Measurements from ENCODE around the gene ASB11.

Gene ASB11

GRCh38 chrX:15298780-15299179 is 16.7 kb downstream of the ASB11 start:
- TF ChIP-seq CTCF (conservative IDR thresholded peaks at IDR 0.05; ENCODE audit: low read depth, low read length), result no peak
- no peaks in the 10 kb centered on the region for H3K36me3 ChIP-seq (ENCODE audit: insufficient read depth)
- H3K27ac ChIP-seq, result no peak overlapping the region
- H3K27me3 ChIP-seq (ENCODE audit: insufficient read depth, low read depth), result no peaks in the 10 kb centered on the region
- no peaks in the 10 kb centered on the region for H3K79me2 ChIP-seq (ENCODE audit: insufficient read depth, low read depth)
- no peak overlapping the region for H3K9ac ChIP-seq
- no peak overlapping the region for H3K4me3 ChIP-seq (IDR thresholded peaks at IDR 0.05; ENCODE audit: insufficient read depth, low read depth, low read length)
- H2AFZ ChIP-seq (ENCODE audit: low read depth), result no peak overlapping the region
- H3K4me2 ChIP-seq, result no peak overlapping the region
- H3K4me1 ChIP-seq (ENCODE audit: low read depth, poor library complexity, severe bottlenecking), result peaks cover 8% of the 10 kb centered on the region
- H4K20me1 ChIP-seq (ENCODE audit: insufficient read depth), result no peaks in the 10 kb centered on the region

DNA sequence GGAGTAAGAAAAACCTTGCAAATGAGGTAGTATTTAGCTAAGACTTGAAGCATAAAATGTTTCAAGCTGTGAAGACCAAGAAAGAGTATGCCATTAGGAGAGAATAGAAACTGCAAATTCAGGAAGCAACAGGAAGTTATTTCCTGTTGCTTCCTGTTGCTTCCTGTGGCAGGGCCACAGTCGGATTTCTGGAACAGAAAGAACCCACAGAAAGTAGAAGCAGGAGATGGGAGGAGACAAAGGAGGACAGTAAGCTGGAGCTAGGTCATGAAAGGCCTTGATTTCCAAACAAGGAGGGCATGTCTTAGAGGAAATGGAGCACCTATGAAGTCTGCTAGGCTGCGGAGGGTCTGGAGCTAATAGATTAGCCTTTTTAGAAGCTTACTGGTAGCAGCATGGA is 17.2 kb downstream of the ASB11 start:
- Histone ChIP-seq H3K36me3 (ENCODE audit: insufficient read depth) (no peaks in the 10 kb centered on the region), H3K4me2 (no peak overlapping the region), H3K27me3 (ENCODE audit: insufficient read depth, low read depth) (no peaks in the 10 kb centered on the region), H3K9ac (no peak overlapping the region), H3K79me2 (ENCODE audit: insufficient read depth, low read depth) (no peaks in the 10 kb centered on the region), H3K4me3 (IDR thresholded peaks at IDR 0.05; ENCODE audit: insufficient read depth, low read depth, low read length) (no peak overlapping the region), H2AFZ (ENCODE audit: low read depth) (no peak overlapping the region), H4K20me1 (ENCODE audit: insufficient read depth) (no peaks in the 10 kb centered on the region), H3K4me1 (ENCODE audit: low read depth, poor library complexity, severe bottlenecking) (peaks cover 8% of the 10 kb centered on the region), H3K27ac (no peak overlapping the region)
- TF ChIP-seq CTCF (conservative IDR thresholded peaks at IDR 0.05; ENCODE audit: low read depth, low read length), result no peak

- Histone ChIP-seq H4K20me1 (ENCODE audit: insufficient read depth) (no peaks in the 10 kb centered on the region), H3K36me3 (ENCODE audit: insufficient read depth) (no peaks in the 10 kb centered on the region), H2AFZ (ENCODE audit: low read depth) (no peak overlapping the region), H3K4me1 (ENCODE audit: low read depth, poor library complexity, severe bottlenecking) (no peaks in the 10 kb centered on the region), H3K4me2 (no peak overlapping the region), H3K27ac (no peak overlapping the region), H3K9ac (no peak overlapping the region), H3K79me2 (ENCODE audit: insufficient read depth, low read depth) (no peaks in the 10 kb centered on the region), H3K4me3 (IDR thresholded peaks at IDR 0.05; ENCODE audit: insufficient read depth, low read depth, low read length) (no peak overlapping the region), H3K27me3 (ENCODE audit: insufficient read depth, low read depth) (no peaks in the 10 kb centered on the region)
- no peak for TF ChIP-seq CTCF (conservative IDR thresholded peaks at IDR 0.05; ENCODE audit: low read depth, low read length)
Measured at GRCh38 chrX:15293451-15293850, 22.0 kb downstream of the ASB11 start.

- no peak overlapping the region for H2AFZ ChIP-seq (ENCODE audit: low read depth)
- no peak overlapping the region for H3K27ac ChIP-seq
- no peaks in the 10 kb centered on the region for H4K20me1 ChIP-seq (ENCODE audit: insufficient read depth)
- H3K4me3 ChIP-seq (IDR thresholded peaks at IDR 0.05; ENCODE audit: insufficient read depth, low read depth, low read length), result no peak overlapping the region
- TF ChIP-seq CTCF (conservative IDR thresholded peaks at IDR 0.05; ENCODE audit: low read depth, low read length), result no peak
- no peaks in the 10 kb centered on the region for H3K79me2 ChIP-seq (ENCODE audit: insufficient read depth, low read depth)
- no peak overlapping the region for H3K9ac ChIP-seq
- H3K4me1 ChIP-seq (ENCODE audit: low read depth, poor library complexity, severe bottlenecking), result no peaks in the 10 kb centered on the region
- H3K36me3 ChIP-seq (ENCODE audit: insufficient read depth), result no peaks in the 10 kb centered on the region
- H3K27me3 ChIP-seq (ENCODE audit: insufficient read depth, low read depth), result no peaks in the 10 kb centered on the region
- H3K4me2 ChIP-seq, result no peak overlapping the region
Measured at GRCh38 chrX:15292861-15293260, 22.6 kb downstream of the ASB11 start.

DNA sequence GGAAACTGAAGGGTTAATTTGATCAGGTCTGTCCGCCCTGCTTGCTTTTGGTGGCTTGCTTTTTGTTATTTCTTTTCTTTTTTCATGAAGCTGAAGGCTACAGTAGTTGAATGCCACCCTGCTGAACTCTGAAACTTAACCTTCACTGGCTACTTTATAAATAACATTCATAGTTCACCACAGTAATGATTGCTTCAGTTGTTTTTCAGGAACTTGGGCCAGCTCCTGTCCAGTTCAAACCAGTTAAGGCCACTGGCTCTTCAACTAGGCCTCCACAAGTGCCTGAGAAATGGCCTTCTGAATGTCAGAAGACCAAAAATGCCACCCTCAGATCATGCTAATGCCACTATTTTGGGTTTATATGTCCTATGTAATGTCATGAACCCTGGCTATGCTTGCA is 37.8 kb downstream of the ASB11 start:
- H3K27me3 ChIP-seq (ENCODE audit: insufficient read depth, low read depth), result no peaks in the 10 kb centered on the region
- no peaks in the 10 kb centered on the region for H3K79me2 ChIP-seq (ENCODE audit: insufficient read depth, low read depth)
- no peak overlapping the region for H3K27ac ChIP-seq
- H3K4me2 ChIP-seq, result no peak overlapping the region
- no peak overlapping the region for H3K9ac ChIP-seq
- TF ChIP-seq CTCF (conservative IDR thresholded peaks at IDR 0.05; ENCODE audit: low read depth, low read length), result no peak
- H3K4me3 ChIP-seq (IDR thresholded peaks at IDR 0.05; ENCODE audit: insufficient read depth, low read depth, low read length), result no peak overlapping the region
- no peaks in the 10 kb centered on the region for H3K4me1 ChIP-seq (ENCODE audit: low read depth, poor library complexity, severe bottlenecking)
- no peaks in the 10 kb centered on the region for H3K36me3 ChIP-seq (ENCODE audit: insufficient read depth)
- H2AFZ ChIP-seq (ENCODE audit: low read depth), result no peak overlapping the region
- no peaks in the 10 kb centered on the region for H4K20me1 ChIP-seq (ENCODE audit: insufficient read depth)
